Muscle of leg (tissue), 11 donors: ENCODE results near the gene CDA. TPM values are rescaled to one million over a fixed set of nuclear protein-coding genes. Genes with fewer than 3 reads are reported as not detected.

Experiments
- DNase-seq: peaks from one replicate; pipeline ENCODE4 v3.0.0; 2013
- H3K27ac ChIP-seq: one replicate; pipeline ENCODE4 v1.5.1; 2013; ENCODE audit warnings: mild to moderate bottlenecking, low read length, control low read depth
- H3K27me3 ChIP-seq: one replicate; pipeline ENCODE4 v1.6.1; 2013; ENCODE audit warnings: low read length; ENCODE audit not compliant: control insufficient read depth, insufficient read depth
- H3K36me3 ChIP-seq: one replicate; pipeline ENCODE4 v1.6.1; 2013; ENCODE audit warnings: low read length; ENCODE audit not compliant: control insufficient read depth, insufficient read depth
- H3K4me1 ChIP-seq: one replicate; pipeline ENCODE4 v1.6.1; 2013; ENCODE audit warnings: low read length; ENCODE audit not compliant: control insufficient read depth, insufficient read depth
- H3K4me3 ChIP-seq: one replicate; pipeline ENCODE4 v1.5.1; 2013; ENCODE audit warnings: low read length, control low read depth
- H3K9me3 ChIP-seq: replicated peaks from 2 replicates; pipeline ENCODE4 v1.6.1; 2013; ENCODE audit warnings: low read depth, low read length; ENCODE audit not compliant: control insufficient read depth
- WGBS: methylation state at CpG from one replicate; pipeline ENCODE4 v1.1.5; 2013; ENCODE audit warnings: missing lambda C conversion rate; ENCODE audit not compliant: insufficient coverage; 5-methylcytosine and 5-hydroxymethylcytosine counted together
- polyA plus RNA-seq, 8 donors: library from polyadenylated mRNA; unstranded; fragments of 120-200 nt; gene quantifications; one replicate each; pipeline versions ENCODE4 v1.2.1 to v1.2.3, GENCODE V29; 2013; ENCODE audit warnings: inconsistent platforms in 1 of 8, low replicate concordance in 1 of 8; ENCODE audit not compliant: insufficient read length in 8 of 8, insufficient read depth in 1 of 8
- total RNA-seq: library from RNA; stranded (reverse); fragments of 120-200 nt; gene quantifications from one replicate; pipeline ENCODE4 v1.2.4, GENCODE V29; 2013

Gene CDA
- total and polyA plus RNA-seq, 9 donors: 0.13 to 1.3 (median 0.49) TPM

DNA sequence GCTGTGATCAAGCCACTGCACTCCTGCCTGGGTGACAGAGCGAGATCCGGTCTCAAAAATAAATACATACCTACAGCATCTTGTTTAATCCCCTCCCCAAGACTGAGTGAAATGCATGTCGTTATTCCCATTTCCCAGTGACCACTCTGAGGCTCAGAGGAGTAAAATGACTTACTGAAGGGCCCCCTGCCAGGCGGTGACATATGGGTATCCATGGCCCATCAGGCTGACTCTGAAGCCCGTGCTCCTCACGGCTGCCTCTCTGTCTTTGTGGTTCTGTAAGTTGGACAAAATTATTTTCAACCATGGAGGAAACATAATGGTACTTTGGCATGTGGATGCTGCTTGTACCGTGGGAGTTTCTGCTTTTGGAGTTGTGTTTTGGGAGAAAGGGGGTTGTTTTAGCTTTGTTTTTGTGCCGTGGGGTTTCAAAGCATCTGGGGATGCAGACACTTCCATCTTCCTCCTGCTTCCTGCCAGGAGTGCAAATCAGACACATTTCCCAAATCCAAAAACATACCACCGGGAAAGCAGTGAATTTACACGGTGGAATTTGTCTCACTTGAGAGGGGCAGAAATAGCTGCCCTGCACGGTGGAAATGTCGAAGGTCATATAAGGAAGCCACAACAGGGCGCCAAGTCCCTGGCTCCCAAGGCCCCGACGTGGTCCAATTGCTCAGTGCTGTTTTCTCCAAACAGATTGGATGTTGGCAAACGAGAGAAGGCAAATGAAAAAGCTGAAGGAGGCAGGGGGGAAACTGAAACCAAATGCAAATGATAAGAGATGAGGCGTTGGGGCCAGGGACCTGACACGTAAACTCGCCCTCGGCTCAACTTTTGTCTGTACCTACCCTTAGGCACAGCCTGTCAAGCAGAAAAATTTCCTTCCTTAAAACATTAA lies 27.3 kb downstream of the CDA start:
- no peaks in the 10 kb centered on the region for H3K36me3 ChIP-seq
- no peaks in the 10 kb centered on the region for H3K9me3 ChIP-seq
- DNase-seq: no peak
- peaks cover 9% of the 10 kb centered on the region for H3K4me1 ChIP-seq
- H3K27me3 ChIP-seq: no peaks in the 10 kb centered on the region
- no peak overlapping the region for H3K27ac ChIP-seq
- WGBS: 37% methylated on average over 12 of the region's 20 CpGs
- no peak overlapping the region for H3K4me3 ChIP-seq

DNA sequence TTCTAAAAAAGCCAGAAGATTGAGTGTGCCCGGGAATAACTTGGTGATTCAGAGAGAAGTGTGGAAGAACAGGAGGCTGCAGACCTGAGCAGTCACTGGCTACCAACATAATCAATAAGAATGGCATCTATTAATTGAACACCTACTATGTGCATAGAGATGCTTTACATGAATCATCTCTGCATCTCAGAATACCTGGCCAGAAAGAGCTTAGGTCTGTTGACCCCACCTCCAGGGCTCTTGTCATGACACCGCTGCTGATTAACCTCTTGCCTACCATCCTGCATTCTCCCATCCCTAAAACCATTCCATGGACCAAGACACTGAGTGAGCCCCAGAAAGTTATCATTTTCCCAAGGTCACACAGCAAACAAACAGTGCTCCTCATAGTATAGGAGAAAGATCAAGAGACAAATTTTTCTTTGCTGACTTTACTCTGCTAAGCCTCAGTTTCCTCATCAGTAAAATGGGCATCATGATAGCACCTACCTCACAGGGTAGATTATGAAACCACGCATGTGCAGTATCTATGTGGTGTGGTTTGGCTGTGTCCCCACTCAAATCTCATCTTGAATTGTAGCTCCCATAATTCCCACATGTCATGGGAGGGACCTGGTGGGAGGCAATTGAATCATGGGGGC lies 28.1 kb downstream of the CDA start:
- Histone ChIP-seq H3K27ac (no peak overlapping the region), H3K4me1 (peaks cover 9% of the 10 kb centered on the region), H3K27me3 (no peaks in the 10 kb centered on the region), H3K9me3 (no peaks in the 10 kb centered on the region), H3K36me3 (no peaks in the 10 kb centered on the region), H3K4me3 (no peak overlapping the region)
- WGBS: no CpG with 5 or more reads among the region's 3 CpGs
- no peak for DNase-seq

GRCh38 chr1:20618550-20618949 lies 29.7 kb downstream of the CDA start:
- 73% methylated on average over 2 of the region's 4 CpGs for WGBS
- H3K4me1 ChIP-seq: peaks cover 8% of the 10 kb centered on the region
- no peaks in the 10 kb centered on the region for H3K27me3 ChIP-seq
- no peak overlapping the region for H3K4me3 ChIP-seq
- no peaks in the 10 kb centered on the region for H3K36me3 ChIP-seq
- no peak overlapping the region for H3K27ac ChIP-seq
- no peaks in the 10 kb centered on the region for H3K9me3 ChIP-seq
- DNase-seq: no peak

GRCh38 chr1:20619999-20620398 lies 31.1 kb downstream of the CDA start:
- Histone ChIP-seq H3K36me3 (no peaks in the 10 kb centered on the region), H3K4me1 (peaks cover 5% of the 10 kb centered on the region), H3K27ac (no peak overlapping the region), H3K4me3 (no peak overlapping the region), H3K27me3 (no peaks in the 10 kb centered on the region), H3K9me3 (no peaks in the 10 kb centered on the region)
- DNase-seq: no peak
- 55% methylated on average over 1 of the region's 1 CpG for WGBS

GRCh38 chr1:20621012-20621411 lies 32.1 kb downstream of the CDA start:
- H3K9me3 ChIP-seq: no peaks in the 10 kb centered on the region
- peaks cover 5% of the 10 kb centered on the region for H3K4me1 ChIP-seq
- WGBS: 96% methylated on average over 6 of the region's 6 CpGs
- no peak overlapping the region for H3K27ac ChIP-seq
- no peak overlapping the region for H3K4me3 ChIP-seq
- no peaks in the 10 kb centered on the region for H3K36me3 ChIP-seq
- H3K27me3 ChIP-seq: no peaks in the 10 kb centered on the region
- DNase-seq: no peak

GRCh38 chr1:20624709-20625108 lies 35.8 kb downstream of the CDA start:
- Histone ChIP-seq H3K9me3 (no peaks in the 10 kb centered on the region), H3K36me3 (no peaks in the 10 kb centered on the region), H3K4me3 (no peak overlapping the region), H3K27ac (no peak overlapping the region), H3K4me1 (no peaks in the 10 kb centered on the region), H3K27me3 (no peaks in the 10 kb centered on the region)
- DNase-seq: no peak
- no CpG with 5 or more reads among the region's 1 CpG for WGBS

DNA sequence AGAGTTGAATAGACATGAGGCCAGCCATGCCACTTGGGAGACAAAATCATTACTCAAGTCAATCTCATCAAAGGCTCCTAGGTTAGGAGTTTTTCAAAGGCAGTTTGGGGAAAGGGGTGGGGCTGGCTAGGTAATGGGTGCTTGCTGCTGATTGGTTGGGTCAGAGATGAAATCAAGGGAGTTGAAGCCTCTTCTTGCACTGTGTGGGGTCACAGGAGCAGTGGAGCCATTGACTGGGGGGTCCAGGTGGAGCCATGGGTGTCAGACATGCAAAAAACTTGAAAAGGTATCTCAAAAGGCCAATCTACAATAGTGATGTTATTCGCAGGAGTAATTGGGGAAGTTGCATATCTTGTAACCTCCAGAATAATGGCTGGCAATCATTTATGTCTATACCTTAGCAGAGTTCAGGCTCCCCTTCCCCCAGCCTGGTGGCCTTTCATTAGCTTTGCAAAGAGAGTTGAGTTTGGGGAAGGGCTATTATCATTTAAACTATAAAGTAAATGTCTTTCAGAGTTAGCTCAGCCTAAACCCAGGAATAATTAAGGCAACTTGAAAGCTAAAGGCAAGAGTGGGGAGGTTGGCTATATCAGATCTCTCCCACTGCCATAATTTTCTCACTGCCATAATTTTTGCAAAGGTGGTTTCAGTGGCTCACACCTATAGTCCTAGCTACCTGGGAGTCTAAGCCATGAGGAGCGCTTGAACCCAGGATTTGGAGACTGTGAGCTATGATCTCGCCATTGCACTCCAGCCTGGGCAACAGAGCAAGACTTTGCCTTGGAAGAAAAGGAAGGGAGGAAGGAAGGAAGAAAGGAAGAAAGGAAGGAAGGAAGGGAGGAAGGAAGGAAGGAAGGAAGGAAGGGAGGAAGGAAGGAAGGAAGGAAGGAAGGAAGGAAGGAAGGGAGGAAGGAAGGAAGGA lies 36.5 kb downstream of the CDA start:
- no peaks in the 10 kb centered on the region for H3K36me3 ChIP-seq
- no peaks in the 10 kb centered on the region for H3K9me3 ChIP-seq
- WGBS: 95% methylated on average over 2 of the region's 3 CpGs
- no peaks in the 10 kb centered on the region for H3K27me3 ChIP-seq
- no peak overlapping the region for H3K4me3 ChIP-seq
- H3K4me1 ChIP-seq: no peaks in the 10 kb centered on the region
- H3K27ac ChIP-seq: no peak overlapping the region
- DNase-seq: no peak

- no peaks in the 10 kb centered on the region for H3K4me1 ChIP-seq
- H3K9me3 ChIP-seq: no peaks in the 10 kb centered on the region
- no peaks in the 10 kb centered on the region for H3K36me3 ChIP-seq
- no peak overlapping the region for H3K27ac ChIP-seq
- DNase-seq: no peak
- no peaks in the 10 kb centered on the region for H3K27me3 ChIP-seq
- no peak overlapping the region for H3K4me3 ChIP-seq
- WGBS: 80% methylated on average over 1 of the region's 1 CpG
Observed at GRCh38 chr1:20626098-20626427, 37.2 kb downstream of the CDA start.

GRCh38 chr1:20626524-20626923 lies 37.6 kb downstream of the CDA start:
- Histone ChIP-seq H3K27me3 (no peaks in the 10 kb centered on the region), H3K36me3 (no peaks in the 10 kb centered on the region), H3K4me1 (no peaks in the 10 kb centered on the region), H3K9me3 (no peaks in the 10 kb centered on the region), H3K4me3 (no peak overlapping the region), H3K27ac (no peak overlapping the region)
- no CpG with 5 or more reads among the region's 1 CpG for WGBS
- DNase-seq: no peak

- Histone ChIP-seq H3K9me3 (no peaks in the 10 kb centered on the region), H3K4me3 (no peak overlapping the region), H3K27ac (no peak overlapping the region), H3K27me3 (no peaks in the 10 kb centered on the region), H3K36me3 (no peaks in the 10 kb centered on the region), H3K4me1 (peaks cover 11% of the 10 kb centered on the region)
- WGBS: 57% methylated on average over 1 of the region's 4 CpGs
- no peak for DNase-seq
Observed at GRCh38 chr1:20630729-20631128, 41.8 kb downstream of the CDA start.
